ENCODE measurements around the gene RARA. TPM values are rescaled to one million over a fixed set of nuclear protein-coding genes. Genes with fewer than 3 reads are reported as not detected.
A peak's percentile ranks its signal among the peaks of the same experiment; 100 is the strongest.

Gene RARA
- total and polyA plus RNA-seq, 2 of the 4 experiments (the other 2 are of a cell fraction): 9.0 to 12.7 TPM

DNA sequence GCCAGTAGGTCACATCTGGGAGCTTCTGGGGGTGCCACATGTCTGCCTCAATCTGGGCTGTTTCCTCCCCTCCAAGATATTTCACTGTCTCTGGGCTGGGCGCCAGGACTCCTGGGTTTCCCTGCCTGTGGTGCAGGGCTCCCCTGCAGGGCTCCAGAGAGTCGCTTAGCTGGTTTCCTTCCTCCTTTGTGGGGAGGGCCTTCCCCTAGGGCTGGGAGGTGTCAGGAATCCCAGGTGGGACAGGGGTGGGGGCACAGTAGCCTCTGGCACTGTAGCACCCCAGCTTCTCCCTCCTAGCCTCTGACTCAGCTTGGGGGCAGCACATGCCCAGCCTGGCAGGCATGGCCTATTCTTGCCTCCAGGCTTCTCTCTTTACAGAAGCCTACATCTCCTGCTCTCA lies 2.6 kb downstream of the RARA start:
- Histone ChIP-seq H3K4me1 (ENCODE audit: control insufficient read depth, insufficient read depth, low read length) (peaks cover 72% of the 10 kb centered on the region), H3K27ac (ENCODE audit: insufficient read depth, low read length) (no peak overlapping the region), H3K4me3 (ENCODE audit: insufficient read depth, low read depth, low read length) (no peak overlapping the region), H3K56ac (ENCODE audit: extremely low read depth, insufficient read depth, low read length) (no peak overlapping the region), H3K23ac (ENCODE audit: low read depth, low read length) (peak overlapping the region; percentile 28; the same call in 1 of the 2 replicates), H4K20me1 (ENCODE audit: insufficient read depth, low read length) (no peaks in the 10 kb centered on the region; the same call in 1 of the 2 replicates), H4K8ac (ENCODE audit: low read depth in 2 of 2, low read length in 2 of 2) (peak overlapping the region in 1 of 2 experiments; percentile 2; a peak in 2 of 4 replicates), H3K18ac (ENCODE audit: low read depth, low read length) (peak overlapping the region; percentile 38; the same call in 1 of the 2 replicates), H2AK5ac (ENCODE audit: low read depth, low read length) (peak overlapping the region; percentile 58; the same call in 1 of the 2 replicates), H3K9me3 (ENCODE audit: control insufficient read depth, insufficient read depth, low read length) (no peaks in the 10 kb centered on the region), H3K9ac (ENCODE audit: low read depth, low read length) (no peak overlapping the region), H3K4me2 (ENCODE audit: low read depth, low read length) (no peak overlapping the region), H4K91ac (ENCODE audit: insufficient read depth, low read depth, low read length) (peak overlapping the region; percentile 61; the same call in 1 of the 2 replicates), H2BK15ac (ENCODE audit: low read depth, low read length) (no peak overlapping the region), H3K9me1 (ENCODE audit: insufficient read depth, low read length) (peaks cover 40% of the 10 kb centered on the region), H3K27me3 (ENCODE audit: control insufficient read depth, insufficient read depth, low read length) (no peaks in the 10 kb centered on the region), H2BK20ac (ENCODE audit: low read depth, low read length) (peak overlapping the region; percentile 80; the same call in 1 of the 2 replicates), H2AK9ac (replicated peaks; ENCODE audit: low read depth, low read length, poor library complexity) (peak overlapping the region; percentile 55), H3K14ac (replicated peaks; ENCODE audit: low read depth, low read length) (no peak overlapping the region), H2BK5ac (ENCODE audit: low read depth, low read length, poor library complexity, severe bottlenecking) (no peak overlapping the region), H2AFZ (replicated peaks; ENCODE audit: low read length, poor library complexity) (no peak overlapping the region), H4K5ac (ENCODE audit: low read depth, low read length) (peak overlapping the region; percentile 42; the same call in 1 of the 2 replicates), H3K36me3 (ENCODE audit: control insufficient read depth, insufficient read depth, low read length) (no peaks in the 10 kb centered on the region), H2BK120ac (ENCODE audit: low read depth, low read length) (peak overlapping the region; percentile 69; the same call in 1 of the 2 replicates), H3K79me1 (ENCODE audit: low read depth in 1 of 2, low read length in 2 of 2) (peaks cover 0 to 28% of the 10 kb centered on the region in 2 experiments; a peak in 2 of 4 replicates), H3K4ac (ENCODE audit: low read depth, low read length) (peak overlapping the region; percentile 89; the same call in 1 of the 2 replicates)
- no CpG with 5 or more reads among the region's 2 CpGs for WGBS, 2 experiments (ENCODE audit: extremely low coverage in 2 of 2, insufficient read length in 1 of 2)
- dilution Hi-C loops (cut with HindIII; ENCODE audit: low sequenced_read_pairs, unreplicated experiment): no loop called here
- in situ Hi-C loops (cut with MboI; ENCODE audit: low sequenced_read_pairs): no loop called here
- BruUV-seq (replicated peaks): no TSS peak
- ATAC-seq (ENCODE audit: low read depth) (no peak; the same call in 1 of the 2 replicates), DNase-seq (no peak)
- no peak for TF ChIP-seq RFX5 (IDR thresholded peaks at IDR 0.05; ENCODE audit: low read depth, low read length)
- TF ChIP-seq, protein P1, sequence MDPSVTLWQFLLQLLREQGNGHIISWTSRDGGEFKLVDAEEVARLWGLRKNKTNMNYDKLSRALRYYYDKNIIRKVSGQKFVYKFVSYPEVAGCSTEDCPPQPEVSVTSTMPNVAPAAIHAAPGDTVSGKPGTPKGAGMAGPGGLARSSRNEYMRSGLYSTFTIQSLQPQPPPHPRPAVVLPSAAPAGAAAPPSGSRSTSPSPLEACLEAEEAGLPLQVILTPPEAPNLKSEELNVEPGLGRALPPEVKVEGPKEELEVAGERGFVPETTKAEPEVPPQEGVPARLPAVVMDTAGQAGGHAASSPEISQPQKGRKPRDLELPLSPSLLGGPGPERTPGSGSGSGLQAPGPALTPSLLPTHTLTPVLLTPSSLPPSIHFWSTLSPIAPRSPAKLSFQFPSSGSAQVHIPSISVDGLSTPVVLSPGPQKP (IDR thresholded peaks at IDR 0.05; ENCODE audit: borderline replicate concordance, low read depth, low read length): no peak
- ChIA-PET CTCF (no interaction called here), POLR2A (ENCODE audit: unreplicated experiment) (no interaction called here)
- intact Hi-C loops (cut with micrococcal nuclease): no loop called here

Data from IMR-90 (cell line).